H9 (cell line): ENCODE results near the gene GSN. TPM values are rescaled to one million over a fixed set of nuclear protein-coding genes. Genes with fewer than 3 reads are reported as not detected.

Experiments used
- DNase-seq: peaks from one replicate; pipeline ENCODE4 v3.0.0-alpha.2; 2017
- H2AFZ ChIP-seq: one replicate; pipeline ENCODE4 v1.6.1; 2013; ENCODE audit warnings: mild to moderate bottlenecking, low read length, control low read depth, moderate library complexity
- H2AK5ac ChIP-seq: 2 replicates; pipeline ENCODE4 v1.6.1; 2013; ENCODE audit warnings: low read length, control low read depth, mixed read lengths; ENCODE audit not compliant: insufficient read length
- H2BK120ac ChIP-seq: one replicate; pipeline ENCODE4 v1.6.1; 2013; ENCODE audit warnings: low read depth, mild to moderate bottlenecking, low read length, control low read depth, inconsistent platforms; ENCODE audit not compliant: poor library complexity, severe bottlenecking
- H2BK12ac ChIP-seq: 2 replicates; pipeline ENCODE4 v1.6.1; 2013; ENCODE audit warnings: low read length, control low read depth, mixed read lengths, low read depth; ENCODE audit not compliant: insufficient read length
- H2BK15ac ChIP-seq: 2 replicates; pipeline ENCODE4 v1.6.1; 2013; ENCODE audit warnings: low read depth, low read length, control low read depth
- H2BK20ac ChIP-seq: one replicate; pipeline ENCODE4 v1.6.1; 2013; ENCODE audit warnings: low read depth, mild to moderate bottlenecking, low read length, control low read depth, inconsistent platforms; ENCODE audit not compliant: poor library complexity, severe bottlenecking
- H2BK5ac ChIP-seq: 2 replicates; pipeline ENCODE4 v1.6.1; 2013; ENCODE audit warnings: low read length, control low read depth, mixed read lengths; ENCODE audit not compliant: insufficient read length
- H3K14ac ChIP-seq: 2 replicates; pipeline ENCODE4 v1.6.1; 2013; ENCODE audit warnings: low read length, control low read depth; ENCODE audit not compliant: insufficient read depth
- H3K18ac ChIP-seq: 2 replicates; pipeline ENCODE4 v1.6.1; 2013; ENCODE audit warnings: low read depth, mild to moderate bottlenecking, mixed read lengths, low read length, control low read depth; ENCODE audit not compliant: insufficient read length
- H3K23ac ChIP-seq: 2 replicates; pipeline ENCODE4 v1.6.1; 2013; ENCODE audit warnings: low read length, control low read depth, mixed read lengths, low read depth; ENCODE audit not compliant: insufficient read length
- H3K23me2 ChIP-seq: 2 replicates; pipeline ENCODE4 v1.6.1; 2013; ENCODE audit warnings: low read depth, mild to moderate bottlenecking, mixed read lengths, low read length, control low read depth; ENCODE audit not compliant: insufficient read length, poor library complexity, severe bottlenecking
- H3K27ac ChIP-seq: 2 replicates; pipeline ENCODE4 v1.5.1; 2013; ENCODE audit warnings: low read length, control low read depth, mixed read lengths, low read depth; ENCODE audit not compliant: insufficient read length
- H3K27me3 ChIP-seq: 2 replicates; pipeline ENCODE4 v1.6.1; 2013; ENCODE audit warnings: low read length, control low read depth, inconsistent platforms; ENCODE audit not compliant: insufficient read depth
- H3K4ac ChIP-seq: 2 replicates; pipeline ENCODE4 v1.6.1; 2013; ENCODE audit warnings: low read depth, mild to moderate bottlenecking, control low read depth, inconsistent platforms, low read length, moderate library complexity
- H3K4me1 ChIP-seq: 2 replicates; pipeline ENCODE4 v1.6.1; 2013; ENCODE audit warnings: low read length, control low read depth, inconsistent platforms; ENCODE audit not compliant: insufficient read depth
- H3K4me2 ChIP-seq: 2 replicates; pipeline ENCODE4 v1.6.1; 2013; ENCODE audit warnings: low read length, control low read depth, mixed read lengths; ENCODE audit not compliant: insufficient read length, insufficient read depth
- H3K56ac ChIP-seq: 2 replicates; pipeline ENCODE4 v1.6.1; 2013; ENCODE audit warnings: low read depth, mild to moderate bottlenecking, mixed read lengths, low read length, control low read depth; ENCODE audit not compliant: insufficient read length
- H3K79me1 ChIP-seq: 2 replicates; pipeline ENCODE4 v1.6.1; 2013; ENCODE audit warnings: low read depth, mild to moderate bottlenecking, moderate library complexity, low read length, control low read depth, inconsistent platforms; ENCODE audit not compliant: insufficient read depth, poor library complexity, severe bottlenecking
- H3K79me2 ChIP-seq: 2 replicates; pipeline ENCODE4 v1.6.1; 2013; ENCODE audit warnings: low read length, control low read depth, inconsistent platforms; ENCODE audit not compliant: insufficient read depth
- H3K9ac ChIP-seq: 2 replicates; pipeline ENCODE4 v1.6.1; 2013; ENCODE audit warnings: low read length, control low read depth, mixed read lengths; ENCODE audit not compliant: insufficient read length; ENCODE audit errors: extremely low read depth
- H3K9me3 ChIP-seq: one replicate; pipeline ENCODE4 v1.6.1; 2013; ENCODE audit warnings: low read depth, low read length, inconsistent platforms; ENCODE audit not compliant: control insufficient read depth
- H3T11ph ChIP-seq: one replicate; pipeline ENCODE4 v1.6.1; 2013; ENCODE audit warnings: mild to moderate bottlenecking, low read length, control low read depth, inconsistent platforms
- H4K20me1 ChIP-seq: one replicate; pipeline ENCODE4 v1.6.1; 2013; ENCODE audit not compliant: control insufficient read depth, insufficient read length, insufficient read depth
- H4K5ac ChIP-seq: 2 replicates; pipeline ENCODE4 v1.6.1; 2013; ENCODE audit warnings: low read depth, mild to moderate bottlenecking, mixed read lengths, low read length, control low read depth; ENCODE audit not compliant: insufficient read length
- H4K8ac ChIP-seq: replicated peaks from 2 replicates; pipeline ENCODE4 v1.6.1; 2013; ENCODE audit warnings: low read length, control low read depth, mixed read lengths, low read depth; ENCODE audit not compliant: insufficient read length
- H4K91ac ChIP-seq: 2 replicates; pipeline ENCODE4 v1.6.1; 2013; ENCODE audit warnings: low read depth, mild to moderate bottlenecking, moderate library complexity, mixed read lengths, low read length, control low read depth; ENCODE audit not compliant: insufficient read length
- H3K27ac Mint-ChIP-seq, 3 experiments: 2 replicates in 2 of 3; 3 replicates in 1 of 3; pipeline ENCODE4 v1.8.0; 2020 to 2021; ENCODE audit warnings: mixed read lengths in 3 of 3, mild to moderate bottlenecking in 1 of 3, moderate library complexity in 1 of 3
- H3K27me3 Mint-ChIP-seq: 2 replicates; pipeline ENCODE4 v1.8.0; 2021; ENCODE audit warnings: low read depth, mild to moderate bottlenecking, moderate library complexity, mixed read lengths
- H3K36me3 Mint-ChIP-seq, 3 experiments: 2 replicates in 2 of 3; 3 replicates in 1 of 3; pipeline ENCODE4 v1.8.0; 2020 to 2021; ENCODE audit warnings: low read depth in 3 of 3, mixed read lengths in 3 of 3; ENCODE audit not compliant: insufficient read depth in 1 of 3
- H3K4me1 Mint-ChIP-seq, 2 experiments: 2 replicates each; pipeline ENCODE4 v1.8.0; 2020; ENCODE audit warnings: mixed read lengths in 2 of 2
- H3K4me3 Mint-ChIP-seq, 2 experiments: 2 replicates in 1 of 2; 3 replicates in 1 of 2; pipeline ENCODE4 v1.8.0; 2020 to 2021; ENCODE audit warnings: mild to moderate bottlenecking in 2 of 2, mixed read lengths in 2 of 2, moderate library complexity in 1 of 2
- H3K9me3 Mint-ChIP-seq, 2 experiments: 2 replicates in 1 of 2; 3 replicates in 1 of 2; pipeline ENCODE4 v1.8.0; 2020; ENCODE audit warnings: mild to moderate bottlenecking in 2 of 2, mixed read lengths in 2 of 2, moderate library complexity in 1 of 2
- WGBS: extraction: QIAGEN DNeasy Blood & Tissue Kit; methylation state at CpG from one replicate; pipeline ENCODE4 v1.1.7; 2013; ENCODE audit warnings: missing lambda C conversion rate, low lambda C conversion rate, mixed read lengths; ENCODE audit not compliant: insufficient read length; ENCODE audit errors: extremely low coverage; 5-methylcytosine and 5-hydroxymethylcytosine counted together
- total RNA-seq: library from RNA; stranded (reverse); gene quantifications from 2 replicates; pipeline ENCODE4 v1.2.1, GENCODE V29; 2021
- TF ChIP-seq, protein P1 (sequence below): fragments of 200-600 bp; sonication (generic); conservative IDR thresholded peaks from 3 replicates; pipeline ENCODE4 v1.8.0; 2021; ENCODE audit warnings: antibody characterized with exemption, mild to moderate bottlenecking

Gene GSN
- total RNA-seq, 1 experiment from 2014 or later: 14.9 TPM

DNA sequence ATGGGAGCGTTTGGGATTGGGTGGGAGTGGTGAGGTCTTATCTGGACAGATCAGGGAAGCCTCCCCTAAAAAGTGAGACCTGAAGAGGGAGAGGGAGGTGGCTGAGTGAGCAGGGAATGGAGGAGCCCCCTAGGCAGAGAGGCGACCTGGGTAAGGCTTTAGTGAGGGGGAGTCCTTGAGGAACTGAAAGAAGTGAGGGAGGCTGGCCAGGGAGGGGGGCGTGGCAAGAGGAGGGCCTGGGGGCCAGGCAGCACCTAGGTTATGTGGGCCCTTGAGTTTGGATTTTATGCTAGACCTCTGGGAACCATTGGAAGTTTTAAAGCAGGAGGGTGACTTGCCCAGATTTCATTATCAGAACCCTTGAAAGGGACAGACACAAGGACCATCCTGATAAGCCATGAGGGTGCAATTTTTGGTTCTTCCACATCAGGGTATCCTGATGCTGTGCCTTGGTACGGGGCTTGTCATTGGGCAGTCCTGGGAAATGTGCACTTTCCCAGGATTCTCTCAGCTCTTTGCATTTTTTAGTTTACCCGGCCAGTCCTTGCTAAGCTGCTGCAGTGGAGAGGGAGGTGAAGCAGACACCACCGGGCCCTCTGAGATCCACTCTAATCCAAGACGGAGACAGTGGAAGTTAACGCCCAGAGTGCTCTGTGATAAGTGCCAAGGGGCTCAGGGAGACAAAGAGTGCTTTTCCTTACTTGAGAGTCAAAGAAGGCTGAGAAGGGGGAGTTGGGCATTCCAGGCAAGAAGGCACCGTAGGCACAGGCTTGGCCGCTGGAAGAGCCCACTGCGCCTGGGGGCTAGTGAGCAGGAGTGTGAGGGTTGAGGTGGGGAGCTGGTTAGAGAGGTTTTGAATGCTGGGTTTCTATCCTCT, 16.1 kb downstream of the GSN start:
- H3K4me1 ChIP-seq: peaks cover 10% of the 10 kb centered on the region; the same call in 1 of the 2 replicates

More for the DNA sequence above, 16.1 kb downstream of the GSN start:
- Histone ChIP-seq H2BK12ac (no peak overlapping the region), H3K56ac (no peak overlapping the region), H3K14ac (no peak overlapping the region), H3K18ac (no peak overlapping the region), H3K4ac (no peak overlapping the region), H3K79me1 (no peaks in the 10 kb centered on the region), H3K9ac (no peak overlapping the region), H2AFZ (no peak overlapping the region), H3K23me2 (peaks cover 6% of the 10 kb centered on the region), H2BK15ac (no peak overlapping the region), H3K27me3 (peaks cover 69% of the 10 kb centered on the region; the same call in 1 of the 2 replicates), H2AK5ac (no peak overlapping the region), H3K27ac (no peak overlapping the region), H3K79me2 (no peaks in the 10 kb centered on the region), H3K23ac (no peak overlapping the region), H3K4me2 (no peak overlapping the region), H2BK5ac (no peak overlapping the region), H4K8ac (no peak overlapping the region), H4K5ac (no peak overlapping the region), H3T11ph (no peak overlapping the region), H2BK20ac (no peak overlapping the region), H2BK120ac (no peak overlapping the region), H4K20me1 (no peaks in the 10 kb centered on the region), H4K91ac (no peak overlapping the region), H3K9me3 (no peaks in the 10 kb centered on the region)
- Mint-ChIP-seq H3K27me3 (peaks cover 98% of the 10 kb centered on the region), H3K27ac (no peak overlapping the region), H3K4me1 (peaks cover 45 to 48% of the 10 kb centered on the region in 2 experiments), H3K9me3 (no peaks in the 10 kb centered on the region; a peak in 1 of 5 replicates), H3K4me3 (no peak overlapping the region), H3K36me3 (peaks cover 0 to 3% (median 2%) of the 10 kb centered on the region in 3 experiments; a peak in 4 of 7 replicates)
- WGBS: no CpG with 5 or more reads among the region's 11 CpGs
- TF ChIP-seq, protein P1, sequence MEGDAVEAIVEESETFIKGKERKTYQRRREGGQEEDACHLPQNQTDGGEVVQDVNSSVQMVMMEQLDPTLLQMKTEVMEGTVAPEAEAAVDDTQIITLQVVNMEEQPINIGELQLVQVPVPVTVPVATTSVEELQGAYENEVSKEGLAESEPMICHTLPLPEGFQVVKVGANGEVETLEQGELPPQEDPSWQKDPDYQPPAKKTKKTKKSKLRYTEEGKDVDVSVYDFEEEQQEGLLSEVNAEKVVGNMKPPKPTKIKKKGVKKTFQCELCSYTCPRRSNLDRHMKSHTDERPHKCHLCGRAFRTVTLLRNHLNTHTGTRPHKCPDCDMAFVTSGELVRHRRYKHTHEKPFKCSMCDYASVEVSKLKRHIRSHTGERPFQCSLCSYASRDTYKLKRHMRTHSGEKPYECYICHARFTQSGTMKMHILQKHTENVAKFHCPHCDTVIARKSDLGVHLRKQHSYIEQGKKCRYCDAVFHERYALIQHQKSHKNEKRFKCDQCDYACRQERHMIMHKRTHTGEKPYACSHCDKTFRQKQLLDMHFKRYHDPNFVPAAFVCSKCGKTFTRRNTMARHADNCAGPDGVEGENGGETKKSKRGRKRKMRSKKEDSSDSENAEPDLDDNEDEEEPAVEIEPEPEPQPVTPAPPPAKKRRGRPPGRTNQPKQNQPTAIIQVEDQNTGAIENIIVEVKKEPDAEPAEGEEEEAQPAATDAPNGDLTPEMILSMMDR: no peak
- DNase-seq: no peak
